ENCODE measurements around the gene ACOT7.
"Not testable (repeated sequence)": the region's sequence is repeated elsewhere in the genome, so short reads cannot be mapped to it uniquely, and the experiment has no call there.

ACOT7 gene, protein sequence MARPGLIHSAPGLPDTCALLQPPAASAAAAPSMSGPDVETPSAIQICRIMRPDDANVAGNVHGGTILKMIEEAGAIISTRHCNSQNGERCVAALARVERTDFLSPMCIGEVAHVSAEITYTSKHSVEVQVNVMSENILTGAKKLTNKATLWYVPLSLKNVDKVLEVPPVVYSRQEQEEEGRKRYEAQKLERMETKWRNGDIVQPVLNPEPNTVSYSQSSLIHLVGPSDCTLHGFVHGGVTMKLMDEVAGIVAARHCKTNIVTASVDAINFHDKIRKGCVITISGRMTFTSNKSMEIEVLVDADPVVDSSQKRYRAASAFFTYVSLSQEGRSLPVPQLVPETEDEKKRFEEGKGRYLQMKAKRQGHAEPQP

DNA sequence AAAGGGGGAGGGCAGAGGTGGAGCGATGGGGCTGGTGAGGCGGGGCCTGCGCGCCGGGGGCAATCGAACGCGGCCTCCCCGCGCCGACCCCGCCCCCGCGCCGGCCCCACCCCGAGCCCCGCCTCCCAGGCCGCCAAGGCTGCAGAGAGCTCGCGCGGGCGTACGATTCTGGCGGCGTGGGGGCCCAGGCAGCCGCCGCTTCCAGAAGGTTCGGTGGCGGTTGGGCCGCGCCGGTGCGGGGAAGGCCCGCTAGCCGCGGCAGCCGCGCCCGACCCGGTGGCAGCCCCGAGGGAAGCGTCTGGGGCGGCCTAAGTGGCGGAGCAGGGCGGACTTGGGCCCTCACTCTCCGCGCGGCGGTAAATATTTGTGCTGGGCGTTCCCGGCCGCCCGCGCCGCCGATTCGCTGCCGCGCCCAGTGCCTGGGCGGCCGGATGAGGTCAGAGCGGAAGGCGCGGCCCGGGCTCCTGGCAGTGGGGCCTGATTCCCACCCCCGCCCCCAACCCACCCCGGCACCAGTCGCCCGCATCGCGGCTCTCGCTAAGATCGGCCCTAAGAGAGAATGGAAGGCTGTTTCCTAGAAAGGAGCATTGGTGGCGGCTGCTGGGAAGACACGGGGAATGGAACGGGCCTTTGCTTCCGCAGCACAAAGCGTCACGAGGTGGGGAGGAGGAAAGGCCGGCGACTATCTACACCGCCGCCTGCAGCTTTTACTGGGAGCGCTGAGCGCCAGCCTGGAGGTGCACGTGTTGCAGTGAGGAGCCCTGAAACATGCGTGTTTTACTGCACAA, at the start of gene ACOT7:
Gene ACOT7 (minus strand): TSS at position 368 of the 788 bp plus-strand sequence. CDS start 368 bp downstream, outside the sequence.
- DNase-seq = peak; percentile 92 to 93

DNA sequence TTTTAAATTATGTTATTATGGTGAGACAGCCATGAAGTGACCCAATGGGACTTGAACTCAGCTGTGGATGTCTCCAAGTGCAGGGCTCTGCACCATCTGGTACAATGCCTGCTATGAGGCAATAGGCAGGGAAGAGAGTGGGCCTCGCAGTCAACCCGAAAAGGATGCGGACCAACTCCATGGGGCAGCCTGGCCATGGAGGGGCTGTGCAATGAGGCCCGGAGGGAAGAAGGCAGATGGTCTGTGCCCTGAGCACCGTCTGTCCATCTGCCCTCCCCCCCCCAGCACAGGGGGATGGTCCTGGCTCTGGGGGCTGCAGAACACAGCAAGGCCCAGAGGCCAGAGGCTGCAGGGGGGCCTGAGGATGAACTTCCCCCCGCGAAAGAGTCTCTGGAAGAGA, 48.0 kb upstream of the ACOT7 start:
- DNase-seq = no peak

DNA sequence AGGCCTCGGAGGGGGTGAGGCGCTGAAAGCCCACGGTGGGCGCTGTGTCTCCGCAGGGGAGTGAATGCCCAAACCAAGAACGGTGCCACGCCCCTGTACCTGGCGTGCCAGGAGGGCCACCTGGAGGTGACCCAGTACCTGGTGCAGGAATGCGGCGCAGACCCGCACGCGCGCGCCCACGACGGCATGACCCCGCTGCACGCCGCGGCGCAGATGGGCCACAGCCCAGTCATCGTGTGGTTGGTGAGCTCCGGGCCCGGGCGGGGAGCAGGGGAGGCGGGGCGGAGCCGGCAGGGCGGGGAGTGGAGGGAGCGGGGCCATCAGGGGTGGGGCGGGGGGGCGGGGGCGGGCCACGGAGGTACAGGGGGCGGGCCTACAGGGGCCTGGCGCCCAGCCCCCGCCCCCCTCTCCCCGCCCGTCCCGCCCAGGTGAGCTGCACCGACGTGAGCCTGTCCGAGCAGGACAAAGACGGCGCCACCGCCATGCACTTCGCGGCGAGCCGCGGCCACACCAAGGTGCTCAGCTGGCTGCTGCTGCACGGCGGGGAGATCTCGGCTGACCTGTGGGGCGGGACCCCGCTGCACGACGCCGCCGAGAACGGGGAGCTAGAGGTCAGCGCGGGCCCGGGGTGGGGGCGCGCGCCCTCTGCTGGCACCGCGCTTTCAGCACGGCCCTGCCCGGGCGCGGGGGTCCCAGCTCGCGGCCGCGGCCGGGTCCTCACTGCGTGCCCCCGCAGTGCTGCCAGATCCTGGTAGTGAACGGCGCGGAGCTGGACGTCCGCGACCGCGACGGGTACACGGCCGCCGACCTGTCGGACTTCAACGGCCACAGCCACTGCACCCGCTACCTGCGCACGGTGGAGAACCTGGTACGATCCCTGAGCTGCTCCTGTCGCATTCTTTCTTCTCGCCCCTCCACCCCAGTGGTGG, 46.9 kb upstream of the ACOT7 start:
- DNase-seq = peak in 1 of 2 experiments; percentile 19

DNA sequence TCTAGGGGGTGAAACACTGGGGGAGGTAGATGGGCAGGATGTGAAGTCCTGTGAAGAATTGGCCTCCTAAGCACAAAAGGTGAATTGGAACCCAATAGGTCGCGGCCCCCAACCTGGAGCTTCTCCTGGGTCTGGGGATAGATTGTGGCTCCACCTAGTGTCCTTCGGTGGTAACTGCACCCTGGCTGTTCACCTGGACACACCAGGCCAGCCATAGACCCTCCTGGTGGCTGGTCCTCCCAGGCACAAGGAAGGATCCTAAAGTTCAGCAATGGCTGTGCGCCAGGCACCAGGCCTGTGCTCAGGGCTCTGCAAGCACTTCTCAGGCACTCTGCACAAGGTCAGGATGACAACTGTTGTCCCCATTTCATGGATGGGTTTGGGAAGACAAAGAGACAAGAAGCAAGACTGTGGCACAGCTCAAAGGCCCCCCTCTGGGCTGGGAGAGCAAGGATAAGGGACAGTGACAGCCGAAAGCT, 44.5 kb upstream of the ACOT7 start:
- DNase-seq = peak; percentile 44 to 70

DNA sequence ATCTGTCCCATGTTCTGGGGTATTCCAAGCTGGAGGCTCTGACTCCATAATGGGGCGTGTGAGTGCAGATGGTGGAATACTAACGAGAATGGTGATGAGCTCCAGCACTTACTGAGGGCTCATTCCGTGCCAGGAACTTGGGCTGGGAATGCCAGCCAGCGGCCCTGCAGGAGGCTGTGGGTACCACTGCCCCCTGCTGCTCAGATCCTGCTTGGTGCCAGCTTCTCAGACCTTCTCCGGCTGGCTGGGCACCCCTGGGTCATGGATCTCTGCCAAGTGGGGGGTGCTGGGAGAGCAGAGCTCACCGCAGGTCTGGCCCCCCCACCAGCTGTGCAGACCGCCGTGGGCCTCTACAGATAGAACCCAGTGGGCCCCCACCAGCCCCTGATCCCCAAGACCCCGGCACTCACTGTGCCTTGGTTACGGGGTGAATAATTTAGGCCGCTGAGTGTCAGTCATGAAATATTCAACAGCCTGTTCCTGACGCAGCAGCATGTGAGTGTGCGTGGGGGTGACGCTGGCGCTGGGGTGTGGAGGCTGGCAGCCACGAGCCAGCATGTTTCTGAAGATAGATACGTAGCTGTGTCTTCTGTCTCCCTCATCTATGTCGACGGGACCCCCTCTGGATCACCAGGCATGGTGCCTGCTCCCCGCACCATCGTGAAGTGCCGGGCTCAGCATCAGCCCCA, 43.6 kb upstream of the ACOT7 start:
- peak; percentile 92 to 96 for DNase-seq

DNA sequence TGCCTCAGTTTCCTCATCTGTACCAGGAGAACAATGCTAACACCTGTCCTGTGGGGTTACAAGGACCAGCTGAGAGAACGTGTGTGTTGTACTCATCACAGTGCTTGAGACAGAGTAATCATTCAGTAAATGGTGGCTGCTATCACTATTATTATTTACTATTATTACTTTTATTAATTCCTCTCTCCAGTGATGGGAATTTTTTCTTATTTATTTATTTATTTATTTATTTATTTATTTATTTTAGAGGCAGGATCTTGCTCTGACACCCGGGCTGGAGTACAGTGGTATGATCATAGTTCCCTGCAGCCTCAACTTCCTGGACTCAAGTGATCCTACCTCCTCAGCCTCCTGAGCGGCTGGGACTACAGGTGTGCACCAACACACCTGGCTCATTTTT, 42.7 kb upstream of the ACOT7 start:
- not testable (repeated sequence) for DNase-seq

DNA sequence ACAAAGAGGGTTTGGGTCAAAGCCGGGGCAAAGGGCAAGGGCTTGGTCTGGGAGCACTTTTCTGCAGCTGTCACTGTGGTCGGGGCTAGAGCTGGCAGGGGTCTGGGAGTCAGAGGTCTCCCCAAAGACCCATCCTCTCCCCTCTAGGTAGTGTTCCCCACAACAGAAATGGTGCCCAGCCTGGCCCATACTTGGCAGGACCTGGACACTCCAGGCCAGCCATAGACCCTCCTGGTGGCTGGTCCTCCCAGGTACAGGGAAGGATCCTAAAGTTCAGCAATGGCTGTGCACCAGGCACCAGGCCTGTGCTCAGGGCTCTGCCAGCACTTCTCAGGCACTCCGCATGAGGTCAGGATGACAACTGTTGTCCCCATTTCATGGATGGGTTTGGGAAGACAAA, 42.0 kb upstream of the ACOT7 start:
- no peak for DNase-seq

DNA sequence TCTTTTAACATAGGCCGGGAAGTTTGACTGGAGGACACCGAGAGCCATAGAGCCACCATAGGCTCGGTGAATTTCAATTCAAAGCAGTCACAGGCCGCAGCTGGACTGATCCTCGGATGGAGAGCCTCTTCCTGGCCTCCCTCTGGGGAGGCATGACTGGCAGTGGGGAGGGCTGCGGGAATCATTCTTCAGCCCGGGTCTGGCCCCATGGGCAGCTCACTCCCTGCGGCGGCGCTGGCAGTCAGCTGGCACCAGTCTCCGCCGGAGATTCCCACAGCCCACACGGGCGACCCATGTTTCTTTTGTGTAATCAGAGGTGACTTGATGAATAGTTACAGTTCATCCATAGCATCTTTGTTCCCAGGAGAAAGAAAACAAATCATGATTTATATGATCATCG, 41.6 kb upstream of the ACOT7 start:
- DNase-seq = no peak

DNA sequence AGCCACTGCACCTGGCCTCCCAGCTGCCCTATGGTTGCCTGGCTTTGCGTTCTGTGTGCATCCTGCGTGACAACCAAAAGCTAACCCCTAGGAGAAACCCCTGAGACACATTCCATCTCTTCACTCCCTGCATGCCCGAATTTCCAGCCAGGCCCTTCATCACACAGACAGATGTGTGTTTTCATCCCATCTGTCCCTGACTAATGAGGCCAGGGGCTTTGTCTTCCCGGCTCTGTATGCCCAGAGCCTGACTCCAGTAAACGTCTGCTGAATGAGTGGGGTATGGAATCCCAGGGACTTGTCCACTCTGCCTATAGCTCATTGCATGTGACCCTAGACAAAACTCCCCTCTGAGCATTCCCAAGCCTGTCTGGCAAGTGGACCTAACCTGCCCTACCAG, 40.6 kb upstream of the ACOT7 start:
- DNase-seq = peak in 1 of 2 experiments; percentile 37

DNA sequence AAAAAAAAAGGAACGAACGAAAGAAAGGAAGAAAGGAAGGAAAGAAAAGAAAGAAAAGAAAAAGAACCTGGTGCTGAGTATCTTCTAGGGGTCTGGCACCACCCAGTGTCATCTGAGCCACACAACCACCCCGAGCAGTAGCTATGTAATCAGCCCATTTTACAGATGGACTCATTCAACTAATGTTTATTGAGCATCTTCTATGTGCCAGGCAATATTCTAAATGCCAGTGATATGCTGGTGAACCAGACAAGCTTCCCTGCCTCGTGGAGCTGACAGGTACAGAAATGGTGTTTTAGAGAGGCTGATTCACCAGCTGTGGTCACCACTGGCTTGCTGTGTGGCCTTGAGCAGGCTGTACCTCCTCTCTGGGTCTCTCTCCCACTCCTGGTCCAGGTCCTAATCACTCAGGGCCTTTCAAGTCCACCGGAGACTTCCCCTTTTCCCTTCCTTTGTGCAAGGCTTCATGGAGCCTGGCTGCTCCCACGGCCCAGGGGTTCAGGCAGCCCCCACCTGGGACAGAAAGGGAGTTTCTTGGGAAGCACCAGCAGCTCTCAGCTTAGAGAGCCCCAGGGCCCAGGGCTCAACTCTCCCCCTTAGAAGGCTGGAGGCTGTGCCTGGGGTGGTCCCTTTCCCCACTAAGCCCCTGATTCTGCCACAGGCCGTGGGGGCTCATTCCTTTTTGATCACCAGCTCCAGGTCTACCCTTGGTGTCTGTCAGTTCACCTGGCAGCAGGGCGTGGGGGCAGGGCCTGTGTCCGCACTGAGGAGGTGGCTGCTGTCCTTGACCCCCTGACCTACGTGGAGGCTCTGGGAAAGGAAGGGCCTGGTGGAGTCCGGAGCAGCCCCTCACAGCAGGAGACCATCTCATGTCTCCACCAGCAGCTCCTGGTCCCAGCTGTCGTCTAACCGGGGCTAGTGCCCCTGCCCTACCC, 38.3 kb upstream of the ACOT7 start:
- not testable (repeated sequence) for DNase-seq

DNA sequence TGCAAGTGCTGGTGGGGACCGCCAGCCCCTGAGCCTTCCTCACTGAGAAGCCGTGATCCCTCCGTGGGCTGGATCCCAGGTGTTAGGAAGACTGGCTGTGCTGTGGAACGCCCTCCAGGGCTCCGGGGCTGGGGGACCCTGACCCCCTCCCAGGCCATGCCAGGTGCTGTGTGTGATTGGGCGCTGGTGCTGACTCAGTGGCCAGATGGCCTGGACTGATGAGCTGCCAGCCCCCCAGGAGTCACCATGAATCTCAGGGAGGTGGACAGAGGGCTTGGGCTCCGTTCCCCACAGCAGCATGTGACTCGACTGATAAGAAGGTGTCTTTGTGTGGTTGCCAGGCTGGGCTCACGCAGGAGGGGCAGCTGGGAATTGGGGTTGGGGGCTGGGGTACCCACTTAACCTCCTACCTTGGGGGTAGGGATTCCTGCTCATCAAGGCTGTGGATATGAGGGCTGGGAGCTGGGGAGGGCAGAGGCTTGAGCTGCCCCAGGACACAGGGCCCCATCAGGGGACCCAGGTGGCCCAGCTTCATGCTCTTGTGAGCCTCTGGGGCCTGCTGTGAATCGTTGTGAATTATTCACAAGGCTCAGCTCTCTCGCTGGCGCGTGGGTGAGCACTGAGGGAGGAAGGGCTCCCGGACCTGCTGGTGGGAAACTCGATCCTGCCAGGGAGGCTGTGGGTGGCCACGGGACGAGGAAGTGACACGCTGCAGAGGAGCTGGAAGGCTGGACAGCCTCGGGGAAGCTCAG, 36.3 kb upstream of the ACOT7 start:
- not testable (repeated sequence) for DNase-seq

DNA sequence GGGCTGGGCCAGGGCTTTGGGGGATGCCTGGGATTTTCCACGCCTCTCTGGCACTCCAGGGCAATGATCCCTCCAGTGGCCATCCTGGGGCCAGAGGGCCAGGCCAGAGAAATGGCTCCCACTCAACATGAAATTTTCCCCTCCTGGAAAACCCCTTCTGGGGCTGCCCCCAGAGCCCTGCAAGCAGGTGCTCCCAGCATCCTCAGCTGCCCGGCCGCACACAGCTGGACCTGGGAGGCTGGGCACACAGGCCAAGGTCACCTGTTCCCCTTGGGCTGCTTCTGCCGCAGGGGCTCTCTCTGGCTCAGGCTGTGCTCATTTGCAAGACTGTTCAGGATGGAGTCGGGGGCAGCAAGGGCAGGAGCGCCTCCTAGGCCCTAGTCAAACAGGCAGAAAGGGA, 34.9 kb upstream of the ACOT7 start:
- DNase-seq = not testable (repeated sequence)

DNA sequence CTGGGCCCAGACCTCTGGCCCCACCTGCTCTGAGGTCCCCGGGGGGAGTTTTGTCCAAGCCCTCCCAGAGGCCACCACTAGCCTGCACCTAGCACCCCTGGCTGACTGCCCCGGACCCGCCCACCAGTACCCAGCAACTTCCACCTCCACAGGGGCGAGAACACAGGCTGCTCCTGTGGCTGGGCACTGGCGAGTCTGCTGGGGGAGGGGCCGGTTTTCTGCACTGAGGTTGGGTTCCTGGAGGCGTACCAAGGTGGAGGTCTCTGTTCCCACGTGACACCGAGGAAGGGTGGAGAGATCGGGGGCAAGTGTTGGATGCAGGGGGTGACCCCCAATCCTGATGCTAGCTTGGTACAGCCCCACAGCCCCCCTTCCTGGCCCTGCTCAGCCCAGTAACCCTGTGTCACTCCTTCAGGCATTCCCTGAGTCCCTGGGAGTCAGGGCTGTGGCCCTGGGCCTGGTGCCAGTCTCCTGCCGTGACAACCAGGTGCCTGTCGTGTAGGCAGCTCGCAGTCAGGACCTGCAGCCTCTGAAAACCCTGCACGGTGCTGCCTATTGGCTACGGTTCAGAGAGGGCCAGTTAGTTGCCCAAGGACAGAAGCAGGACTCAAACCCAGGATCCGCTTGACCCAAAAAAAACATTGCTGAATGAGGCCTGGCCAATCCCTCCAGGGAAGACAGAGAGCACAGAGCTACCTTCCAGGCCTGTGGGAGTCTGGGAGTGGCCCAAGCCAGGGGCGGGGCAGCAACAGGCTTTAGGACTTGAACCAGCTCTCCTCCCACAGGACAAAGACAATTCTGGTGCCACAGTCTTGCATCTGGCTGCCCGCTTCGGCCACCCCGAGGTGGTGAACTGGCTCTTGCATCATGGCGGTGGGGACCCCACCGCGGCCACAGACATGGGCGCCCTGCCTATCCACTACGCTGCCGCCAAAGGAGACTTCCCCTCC, 34.1 kb upstream of the ACOT7 start:
- no peak for DNase-seq

DNA sequence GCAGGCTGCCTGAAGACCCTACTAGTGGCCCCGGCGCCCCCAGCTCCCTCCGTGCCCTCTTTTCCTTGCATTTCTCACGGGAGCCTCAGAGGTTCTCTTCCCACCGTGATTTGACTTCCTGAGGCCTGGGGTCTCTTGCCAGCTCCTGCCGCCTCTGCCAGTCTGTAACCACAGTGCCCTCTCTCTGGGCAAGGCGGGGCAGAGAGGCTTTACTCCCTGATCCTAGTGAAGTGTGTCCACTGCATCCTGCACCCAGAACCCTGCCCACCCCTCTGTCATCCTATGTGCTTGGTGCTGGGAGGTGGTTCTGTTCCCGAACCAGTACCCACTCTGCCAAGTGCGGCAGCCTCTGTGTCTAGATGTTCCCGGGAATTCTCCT, 33.4 kb upstream of the ACOT7 start:
- no peak for DNase-seq

DNA sequence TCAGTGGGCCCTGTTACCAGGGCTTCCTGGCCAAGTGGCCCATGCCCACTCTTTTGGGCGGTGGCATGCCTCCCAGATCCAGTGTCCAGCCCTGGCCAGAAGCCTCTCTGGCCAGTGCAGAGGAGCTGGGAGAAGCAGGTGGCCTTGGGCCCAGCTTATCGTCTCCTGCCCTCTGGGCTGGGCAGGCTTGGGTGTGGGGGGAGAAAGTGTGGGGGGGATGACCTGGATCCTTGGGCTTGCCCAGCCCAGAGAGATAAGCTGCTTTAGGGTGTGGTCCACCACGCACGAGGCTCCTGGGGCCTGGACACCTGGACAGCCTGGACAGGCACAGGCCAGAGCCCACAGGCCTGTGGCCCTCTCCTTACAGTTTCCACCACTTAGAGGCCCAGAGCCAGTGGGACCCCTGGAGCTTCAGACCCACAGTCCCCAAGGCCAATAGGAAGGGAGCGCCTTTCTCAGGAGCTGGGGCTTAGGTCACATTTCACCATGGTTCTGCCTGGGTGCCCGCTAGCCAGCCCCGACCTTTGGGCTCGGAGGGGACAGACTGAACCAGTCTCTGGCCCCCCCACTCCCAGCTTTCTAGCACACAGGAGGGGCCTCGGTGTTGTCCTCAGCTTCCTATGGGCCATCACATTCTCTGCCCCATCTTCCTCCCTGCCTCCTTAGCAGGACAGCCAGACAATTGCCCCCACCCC, 32.9 kb upstream of the ACOT7 start:
- no peak for DNase-seq

DNA sequence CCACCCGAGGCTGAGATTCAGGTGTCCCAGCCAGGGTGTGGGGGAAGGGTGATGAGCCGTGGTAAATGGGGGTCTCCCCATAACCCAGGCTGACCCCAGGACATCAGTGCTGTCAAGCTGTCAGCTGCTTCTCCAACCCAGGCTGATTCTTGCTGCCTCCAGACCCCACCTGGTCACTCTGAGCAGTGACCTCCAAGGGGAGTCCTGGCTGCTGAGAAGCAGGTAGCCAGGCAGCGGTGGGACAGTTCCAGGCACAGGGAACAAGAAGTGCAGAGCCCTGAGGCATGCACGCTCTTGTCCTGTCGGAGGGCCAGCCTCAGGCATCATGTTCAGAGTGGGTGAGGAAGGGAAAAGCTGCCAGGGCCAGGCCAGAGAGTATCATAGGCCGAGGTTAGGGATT, 32.1 kb upstream of the ACOT7 start:
- DNase-seq = no peak

DNA sequence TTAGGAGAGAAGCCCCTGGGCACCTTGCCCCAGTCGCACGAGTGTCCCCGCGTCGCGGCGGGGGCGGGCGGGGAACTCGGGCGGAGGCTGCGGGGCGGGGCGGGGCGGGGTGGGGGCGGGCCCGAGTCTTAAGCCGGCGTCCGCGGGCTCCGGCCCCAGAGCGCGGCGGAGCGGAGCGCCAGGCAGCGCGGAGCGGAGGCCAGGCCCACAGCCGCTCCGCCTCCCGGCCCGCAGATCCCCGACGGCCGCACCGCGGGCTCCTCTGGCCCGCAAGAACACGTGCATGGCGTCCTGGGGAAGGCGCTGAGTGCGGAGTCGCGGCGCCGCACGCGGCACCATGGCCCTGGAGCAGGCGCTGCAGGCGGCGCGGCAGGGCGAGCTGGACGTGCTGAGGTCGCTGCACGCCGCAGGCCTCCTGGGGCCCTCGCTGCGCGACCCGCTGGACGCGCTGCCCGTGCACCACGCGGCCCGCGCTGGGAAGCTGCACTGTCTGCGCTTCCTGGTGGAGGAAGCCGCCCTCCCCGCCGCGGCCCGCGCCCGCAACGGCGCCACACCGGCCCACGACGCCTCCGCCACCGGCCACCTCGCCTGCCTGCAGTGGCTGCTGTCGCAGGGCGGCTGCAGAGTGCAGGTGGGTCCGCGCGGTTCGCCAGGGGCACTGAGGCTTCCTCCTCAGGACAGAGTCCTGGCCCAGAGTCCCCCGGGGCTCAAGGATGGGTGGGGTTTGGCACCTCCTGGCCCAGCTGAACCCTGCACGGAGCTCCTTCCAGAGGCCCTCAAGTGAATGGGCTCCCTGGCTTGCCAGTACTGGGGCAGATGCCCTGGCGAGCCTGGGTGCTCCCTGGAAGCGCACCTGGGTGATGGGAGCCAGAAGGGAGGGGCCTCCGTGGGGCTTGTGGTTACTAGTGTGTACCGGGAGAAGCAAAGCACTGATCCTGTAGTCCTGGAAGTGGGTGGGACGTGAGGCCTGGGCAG, 31.3 kb upstream of the ACOT7 start, which contains the start of gene ESPN:
Gene ESPN (plus strand): TSS at position 158 of the 975 bp plus-strand sequence. CDS start 180 bp downstream, at position 338.
- DNase-seq = no peak
